Fibroblast of skin of right quadriceps (primary cell): ENCODE measurements around the gene SIGMAR1.

ENCODE experiments used
- DNase-seq: peaks from one replicate; pipeline ENCODE4 v3.0.0-alpha.2; 2013

The SIGMAR1 gene

DNA sequence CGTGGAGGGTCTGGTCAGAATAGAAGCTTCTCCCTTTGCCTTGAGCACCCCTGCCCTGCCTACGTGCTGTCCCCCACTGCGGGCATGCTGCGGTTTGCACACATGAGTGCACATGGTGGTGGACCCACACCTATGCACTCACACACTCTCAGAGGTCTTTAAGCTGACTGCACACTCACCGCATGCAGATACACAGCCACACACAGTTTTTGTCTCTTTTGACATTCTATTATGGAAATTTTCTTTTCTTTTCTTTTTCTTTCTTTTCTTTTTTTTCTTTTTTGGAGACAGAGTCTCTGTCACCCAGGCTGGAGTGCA, 8.1 kb downstream of the SIGMAR1 start:
- DNase-seq, result no peak

- DNase-seq, result no peak
These were observed 8.7 kb downstream of the SIGMAR1 start, which contains the start of gene ARID3C for GRCh38 chr9:34628656-34629490. ARID3C (minus strand) TSS chr9:34629066; CDS start chr9:34628014, 1,052 bp downstream.

DNA sequence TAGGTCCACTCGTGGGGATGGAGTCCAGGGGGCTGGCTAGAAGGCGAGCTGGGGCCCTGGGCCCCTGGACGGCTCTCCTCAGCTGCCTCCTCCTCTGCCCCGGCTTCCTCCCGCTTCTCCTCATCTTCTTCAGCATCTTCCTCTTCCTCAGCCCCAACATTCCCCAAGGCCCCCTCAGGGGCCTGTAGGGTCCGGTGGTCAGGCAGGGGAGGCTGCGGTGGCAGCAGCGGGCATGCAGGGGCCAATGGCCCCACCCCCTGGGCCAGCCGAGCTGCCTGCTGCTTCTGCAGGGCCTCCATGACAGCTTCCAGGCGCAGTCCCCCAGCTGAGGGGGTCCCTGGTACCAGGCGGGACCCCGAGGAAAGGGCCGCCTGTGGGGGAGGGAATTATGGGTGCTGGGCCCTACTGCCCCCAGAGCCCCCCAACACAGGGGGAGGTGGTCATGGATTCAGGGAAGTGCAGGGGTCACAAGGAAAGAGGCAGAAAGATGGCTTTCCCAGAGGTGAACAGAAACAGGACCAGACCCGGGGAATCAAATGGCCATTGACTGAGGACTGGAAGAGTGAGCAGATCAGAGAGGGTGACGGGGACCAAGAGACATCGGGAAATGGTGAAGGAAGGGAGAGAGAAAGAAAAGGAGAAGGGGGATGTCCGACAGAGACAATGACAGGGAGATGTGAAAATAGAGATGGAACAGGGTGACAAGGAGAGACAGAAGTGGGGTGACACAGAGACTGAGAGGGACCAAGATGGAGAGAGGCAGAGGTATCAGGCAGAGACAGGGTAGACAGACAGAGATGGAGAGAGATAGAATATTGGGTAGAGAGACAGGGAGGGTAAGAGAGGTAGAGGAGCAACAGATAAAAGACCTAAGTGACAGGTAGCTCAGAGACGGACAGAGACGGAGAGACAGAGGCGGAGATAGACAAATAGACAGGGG, 9.6 kb downstream of the SIGMAR1 start:
- no peak for DNase-seq

DNA sequence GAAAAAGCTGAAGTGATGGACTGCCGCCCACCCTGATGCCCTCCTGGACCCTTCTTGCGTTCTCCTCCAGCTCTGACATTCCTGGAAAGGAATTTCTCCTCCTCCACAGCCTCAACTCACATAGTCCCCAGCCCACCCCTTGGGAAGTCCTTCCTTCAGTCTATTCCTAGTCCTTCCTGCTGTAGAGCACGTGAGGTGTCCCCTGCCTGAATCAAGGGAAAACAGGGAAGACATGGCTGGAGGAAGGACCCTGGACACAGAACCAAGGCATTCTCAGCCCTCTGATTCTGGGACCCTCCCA, 12.5 kb downstream of the SIGMAR1 start:
- DNase-seq, result no peak

- DNase-seq, result no peak
These were observed 13.0 kb downstream of the SIGMAR1 start for GRCh38 chr9:34624475-34625185.

DNA sequence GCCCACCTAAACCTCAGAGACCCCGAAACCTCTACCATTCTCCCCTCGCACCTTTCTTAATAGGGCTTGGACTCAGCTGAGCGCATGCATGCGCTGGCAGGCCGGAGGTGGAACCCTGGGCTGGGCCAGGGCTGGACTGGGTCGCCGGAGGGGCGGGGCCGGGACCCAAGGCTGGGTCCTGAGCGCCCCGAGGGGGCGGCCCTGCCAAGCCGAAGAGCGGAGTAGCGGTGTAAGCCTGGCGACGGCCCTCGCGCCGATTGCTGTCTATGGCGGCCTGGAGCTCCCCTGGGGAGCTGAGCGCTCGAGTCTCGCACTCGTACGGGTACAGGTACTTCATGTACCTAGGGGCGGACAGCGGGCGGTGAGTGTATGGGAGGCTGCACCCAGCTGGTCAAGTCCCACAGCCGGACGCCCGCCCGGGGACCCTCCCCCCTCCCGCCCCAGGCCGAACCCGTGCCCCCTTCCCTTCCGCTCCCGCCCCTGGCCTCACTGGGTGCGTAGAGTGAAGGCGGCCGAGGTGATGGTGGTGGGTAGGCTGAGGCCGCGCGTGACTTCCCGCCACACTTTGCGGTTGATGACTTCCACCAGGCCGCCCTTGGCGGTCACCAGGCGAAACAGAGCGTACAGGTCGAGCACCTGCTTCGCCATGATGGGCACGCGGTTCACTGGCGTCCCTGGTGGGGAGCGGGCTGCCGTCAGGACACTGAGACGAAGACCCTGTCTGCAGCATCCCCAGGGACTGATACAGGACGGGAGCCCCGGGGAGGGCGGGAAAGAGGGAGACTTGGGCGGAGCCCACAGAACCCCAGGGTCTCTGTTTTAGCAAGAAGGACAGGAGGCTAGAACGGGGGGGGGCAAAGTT, 14.0 kb downstream of the SIGMAR1 start:
- no peak for DNase-seq

DNA sequence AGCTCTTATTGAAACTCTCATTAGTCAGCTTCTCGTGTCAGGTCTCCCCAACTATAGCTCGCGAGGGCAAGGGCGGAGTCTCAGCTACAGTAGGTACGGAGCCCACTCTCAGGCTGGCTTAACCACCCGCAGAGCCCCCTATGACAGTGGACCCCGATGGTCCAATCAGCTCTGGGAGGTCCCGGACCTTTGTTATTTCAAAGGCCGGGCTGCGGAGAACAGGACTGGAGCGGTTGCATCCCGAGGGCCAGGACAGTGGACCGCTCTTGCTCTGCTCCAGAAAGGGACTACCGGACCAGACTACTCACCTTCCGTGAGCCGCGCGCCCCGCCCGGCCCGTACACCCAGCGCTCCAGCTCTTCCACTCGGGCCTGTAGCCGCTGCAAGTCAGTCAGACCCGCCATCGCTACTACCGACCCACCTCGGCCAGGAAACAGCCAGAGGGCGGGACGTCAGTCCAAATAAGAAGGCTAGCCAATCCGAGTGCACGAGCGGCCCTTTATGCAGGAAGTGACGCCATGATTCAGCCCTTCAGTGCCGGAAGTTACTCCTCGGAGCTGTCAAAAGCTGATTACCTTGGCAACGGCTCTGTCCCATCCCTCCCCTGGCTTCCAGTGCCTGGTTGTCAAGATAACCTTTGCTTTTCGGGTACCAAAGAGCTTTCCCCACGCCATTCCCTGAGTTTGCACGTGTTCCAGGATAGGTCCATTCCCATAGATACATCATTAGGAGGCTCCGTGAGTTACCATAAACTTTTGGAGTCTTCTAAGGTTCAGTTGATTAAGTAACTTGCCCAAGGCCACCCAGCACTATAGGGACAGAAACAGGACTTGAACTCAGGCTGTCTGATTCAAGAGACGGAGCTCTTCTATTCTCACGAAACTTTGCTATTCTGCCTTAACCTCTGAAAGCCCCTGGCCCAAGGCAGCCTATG, 17.3 kb downstream of the SIGMAR1 start, which contains the start of gene DCTN3:
TSS of gene DCTN3 (minus strand) at position 435 of the 934 bp plus-strand sequence. CDS start at position 404, 31 bp downstream.
- DNase-seq, result peak; percentile 93

DNA sequence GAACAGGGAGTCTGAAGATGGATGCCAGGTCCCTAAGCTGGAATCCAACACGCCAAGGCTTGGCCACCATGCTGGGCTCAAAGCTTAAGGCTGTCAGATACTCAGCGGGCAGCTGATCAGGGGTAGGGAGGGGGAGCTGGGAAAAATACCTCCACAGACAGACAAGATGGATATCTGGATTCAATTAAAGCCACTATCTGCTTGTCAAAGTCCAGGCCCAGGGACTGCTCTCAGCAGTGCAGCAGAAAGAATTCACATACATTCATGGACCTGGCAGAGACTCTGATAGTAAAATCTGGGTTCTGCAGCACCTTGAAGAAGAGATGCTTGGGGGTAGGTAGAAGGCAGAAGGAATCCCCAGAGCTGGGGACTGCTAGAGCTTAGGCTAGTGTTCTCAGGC, 22.5 kb downstream of the SIGMAR1 start:
- no peak for DNase-seq

DNA sequence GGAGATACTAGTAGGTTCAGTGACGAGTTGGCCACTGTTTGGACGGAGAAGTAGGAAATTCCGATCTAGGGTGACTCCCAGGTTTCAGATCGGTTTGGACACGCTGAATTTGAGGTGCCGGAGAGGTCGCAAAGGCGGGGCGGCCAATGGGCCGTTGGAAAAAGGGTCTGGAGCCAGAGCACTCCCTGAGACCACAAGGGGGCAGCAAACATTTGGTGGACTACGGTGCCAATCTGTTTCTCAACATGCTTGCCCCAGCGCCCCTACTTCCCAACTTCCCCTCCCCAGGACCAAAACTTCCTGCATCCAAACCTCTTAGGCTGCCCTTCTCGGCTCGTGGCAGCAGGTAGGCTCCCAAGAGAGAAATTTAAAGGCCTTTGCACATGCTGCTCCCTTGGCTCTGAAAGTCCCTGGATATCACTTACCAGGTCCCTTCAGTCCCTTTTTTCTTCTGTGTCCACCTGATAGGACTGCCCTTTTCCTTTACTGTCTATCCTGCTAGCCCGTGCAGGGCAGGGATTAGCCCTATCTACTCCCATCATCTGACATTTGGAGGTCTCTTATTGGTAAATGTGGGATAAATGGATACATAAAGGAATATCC, 24.7 kb downstream of the SIGMAR1 start:
- peak; percentile 60 for DNase-seq

DNA sequence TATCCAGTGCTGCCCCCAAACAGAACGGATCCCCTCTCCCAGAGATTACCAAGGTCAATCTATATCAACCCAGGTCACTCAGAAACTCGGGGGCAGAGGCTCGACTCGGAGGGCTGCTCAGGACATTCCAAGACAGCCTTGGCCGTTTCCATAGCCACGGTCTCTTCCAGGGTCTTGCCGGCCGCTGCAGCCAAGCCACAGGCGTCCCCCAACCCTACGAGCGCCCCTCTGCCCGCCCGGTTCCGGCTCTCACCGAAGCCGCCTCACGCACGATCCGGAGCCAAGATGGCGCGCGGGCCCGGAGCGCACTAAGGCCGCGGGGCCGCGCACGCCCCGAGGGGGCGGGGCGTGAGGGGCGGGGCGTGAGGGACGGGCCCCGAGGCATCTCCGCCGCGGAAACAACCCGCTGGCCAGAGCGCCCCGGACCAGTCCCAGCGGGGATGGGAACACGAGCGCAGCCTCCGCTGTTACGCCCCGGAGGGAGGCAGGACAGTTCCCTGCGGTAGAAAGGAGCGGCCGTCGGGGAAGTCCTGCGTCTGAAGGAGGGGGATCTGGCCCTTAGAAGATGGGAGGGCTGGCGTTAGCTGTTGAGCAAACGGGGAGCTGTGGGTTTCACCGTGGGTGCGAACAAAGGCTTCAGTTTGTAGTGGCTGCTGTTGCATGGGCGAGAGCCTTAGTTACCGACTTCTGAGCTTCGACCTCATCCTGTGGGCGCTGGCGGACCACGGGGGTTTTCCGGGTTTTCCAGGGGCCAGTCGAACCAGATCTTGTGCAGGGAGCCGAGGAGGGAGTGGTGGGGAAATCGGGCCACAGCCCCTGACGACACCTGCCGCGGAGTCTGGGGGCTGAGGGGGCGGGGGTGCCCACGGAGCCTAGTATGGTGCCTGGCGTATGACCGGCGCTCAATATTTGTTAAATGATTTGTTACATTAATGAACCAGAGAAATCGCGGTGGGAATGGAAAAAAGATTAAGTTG, 25.5 kb downstream of the SIGMAR1 start, which contains the start of gene RPP25L:
TSS of gene RPP25L (minus strand) at position 287 of the 977 bp plus-strand sequence. CDS start 801 bp downstream, outside the sequence.
- DNase-seq, result peak; percentile 82

GRCh38 chr9:34611251-34611810, 26.3 kb downstream of the SIGMAR1 start:
- DNase-seq, result no peak

DNA sequence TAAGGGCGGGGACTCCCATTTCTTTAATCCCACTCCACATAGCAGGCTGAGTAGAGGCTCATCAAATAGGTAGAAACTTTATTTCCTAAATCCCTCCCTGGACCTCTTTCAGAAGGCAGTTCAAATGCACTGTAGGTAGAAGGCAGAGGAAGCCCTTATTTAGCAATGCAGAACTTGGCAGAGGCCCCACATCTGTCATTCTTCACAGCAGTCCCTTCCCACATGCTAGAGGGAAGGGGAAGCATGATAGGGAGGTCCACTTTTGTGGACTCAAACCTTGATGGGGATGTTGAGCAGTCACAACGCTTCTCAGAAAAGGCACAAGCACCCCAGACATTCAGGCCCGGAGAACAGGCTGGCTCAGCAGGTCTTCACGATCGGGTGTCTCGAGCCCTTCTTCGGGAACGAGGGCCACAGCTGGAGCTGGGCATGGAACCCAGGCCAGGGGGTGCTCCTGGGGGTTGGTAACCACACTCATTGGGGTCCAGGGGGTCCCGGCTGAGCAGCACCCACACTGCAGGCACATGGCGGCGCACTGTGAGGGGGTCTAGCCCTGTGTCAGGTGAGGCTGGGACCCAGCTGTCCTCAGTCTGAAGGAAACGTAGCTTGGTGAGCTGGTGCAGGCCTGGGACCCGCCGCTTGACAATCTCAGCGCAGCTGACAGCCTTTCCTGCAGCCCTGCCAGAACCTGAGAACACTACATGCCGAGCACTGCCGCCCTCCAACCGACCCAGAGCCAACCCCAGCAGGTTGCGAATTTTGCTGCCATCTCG, 27.0 kb downstream of the SIGMAR1 start:
- no peak for DNase-seq

DNA sequence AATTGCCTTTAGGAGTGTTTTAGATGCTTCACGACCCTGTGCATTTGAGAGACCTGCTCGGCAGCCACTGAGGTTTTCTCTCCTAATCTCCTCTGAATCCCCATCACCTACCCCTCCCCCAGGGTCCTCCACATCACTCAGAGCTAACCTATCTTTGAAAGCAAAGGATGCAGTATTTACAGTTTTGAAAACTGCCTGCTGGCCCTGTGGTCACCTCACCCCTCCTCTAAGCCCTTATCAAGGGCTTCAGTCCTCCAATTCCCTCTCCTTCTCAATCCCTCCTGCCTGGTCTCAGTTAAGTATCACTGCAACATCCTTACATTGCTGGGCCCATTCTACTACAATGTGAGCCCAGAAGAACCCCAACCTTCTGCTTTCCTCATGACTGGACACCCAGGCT, 30.3 kb downstream of the SIGMAR1 start:
- DNase-seq, result no peak

- no peak for DNase-seq
These were observed 30.7 kb downstream of the SIGMAR1 start for GRCh38 chr9:34606905-34607304.

GRCh38 chr9:34606190-34606589, 31.4 kb downstream of the SIGMAR1 start:
- no peak for DNase-seq

DNA sequence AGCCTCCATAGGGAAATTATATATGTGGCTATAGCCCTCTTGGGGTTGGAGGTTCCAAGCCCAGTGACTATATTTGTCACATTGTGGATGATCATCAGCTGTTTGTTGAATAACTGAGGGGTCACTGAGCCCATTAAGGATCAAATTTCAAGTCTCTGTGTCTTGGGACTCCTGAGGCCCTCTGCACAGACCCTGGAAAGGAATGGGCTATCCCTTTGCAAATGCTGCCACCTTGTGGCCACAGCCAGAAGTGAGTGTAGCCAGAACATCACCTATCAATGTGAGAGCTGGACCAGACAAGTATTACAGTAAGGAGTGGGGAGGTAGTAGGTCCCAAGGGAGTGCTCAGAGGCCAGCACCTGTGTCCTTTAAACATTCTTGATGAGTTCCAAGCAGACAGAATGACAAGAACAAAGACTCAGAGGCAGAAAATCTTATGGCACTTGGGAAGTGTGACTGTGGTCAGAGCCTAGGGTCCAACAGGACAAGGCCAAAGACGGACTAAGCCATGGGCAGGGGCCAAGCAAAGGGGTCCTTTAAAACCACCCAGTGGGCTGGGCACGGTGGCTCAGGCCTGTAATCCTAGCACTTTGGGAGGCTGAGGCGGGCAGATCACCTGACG, 33.9 kb downstream of the SIGMAR1 start:
- DNase-seq, result peak; percentile 61

GRCh38 chr9:34601937-34602573, 35.5 kb downstream of the SIGMAR1 start:
- DNase-seq, result no peak
